Astrocyte of the hippocampus (primary cell): ENCODE data around the gene HOXB2.

Experiments used
- DNase-seq: peaks from one replicate; pipeline ENCODE4 v3.0.0; 2011; ENCODE audit warnings: low read depth, low spot score

Gene HOXB2

DNA sequence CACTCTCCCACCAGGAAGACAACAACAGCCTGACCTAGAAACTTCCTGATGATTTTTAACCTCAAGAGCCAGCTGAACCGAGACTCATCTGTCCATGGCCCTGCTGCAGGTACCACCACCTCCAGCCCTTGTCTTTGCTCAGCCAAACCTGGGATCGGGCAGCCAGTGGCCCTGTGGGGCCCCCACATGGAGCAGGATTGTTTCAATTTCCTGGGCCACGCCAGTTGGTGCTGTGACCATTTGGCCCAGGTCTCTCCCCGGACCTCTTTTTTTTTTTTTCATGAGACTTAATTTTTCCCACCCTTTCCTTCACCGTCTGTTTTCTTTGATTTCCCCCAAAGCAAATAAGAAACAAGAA is 8.3 kb upstream of the HOXB2 start:
- no peak for DNase-seq

GRCh38 chr17:48552466-48553189 is 7.7 kb upstream of the HOXB2 start:
- DNase-seq: peak; percentile 50

DNA sequence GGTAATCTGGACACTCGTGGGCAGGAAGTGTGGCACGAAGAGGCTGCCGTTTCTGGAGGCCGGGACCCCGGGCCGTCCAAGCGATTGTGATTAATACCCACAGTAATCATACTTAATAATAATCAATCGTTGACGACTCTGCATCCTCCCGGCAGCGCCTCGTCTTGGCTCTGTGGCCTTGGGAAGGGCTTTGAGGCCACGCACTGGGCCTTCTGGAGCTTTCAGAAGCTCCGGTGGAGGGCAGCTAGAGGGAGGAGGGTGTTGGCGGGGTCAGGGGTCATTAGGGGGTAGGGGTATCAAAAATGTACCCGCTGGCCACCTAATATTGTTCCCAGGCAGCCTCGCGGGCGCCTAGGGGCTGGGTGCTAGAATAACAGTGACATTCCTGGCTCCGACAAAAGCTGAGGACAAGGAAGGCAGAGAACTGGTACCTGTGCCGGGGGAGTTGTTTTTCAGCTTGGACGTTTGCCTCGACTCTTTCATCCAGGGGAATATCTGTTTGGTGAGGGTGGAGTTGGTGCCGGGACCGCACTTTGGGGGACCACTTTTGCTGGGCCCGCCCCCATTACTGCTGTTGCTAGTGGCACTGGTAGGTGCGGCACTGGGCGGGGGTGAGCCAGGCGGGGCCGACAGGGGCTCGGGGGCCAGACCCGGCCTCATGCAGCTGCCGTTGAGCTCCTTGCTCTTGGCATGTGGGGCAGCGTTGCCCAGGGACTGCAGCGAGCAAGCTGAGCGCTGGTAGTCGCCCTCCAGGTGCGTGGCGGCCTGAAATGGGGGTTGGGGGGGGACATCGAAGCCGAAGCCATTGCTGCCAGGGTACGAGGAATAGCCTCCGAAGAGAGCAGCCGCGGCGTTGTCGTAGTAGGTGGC is 6.9 kb upstream of the HOXB2 start:
- peak; percentile 62 for DNase-seq

GRCh38 chr17:48551214-48551555 is 6.3 kb upstream of the HOXB2 start:
- peak; percentile 47 for DNase-seq

GRCh38 chr17:48550502-48551213 is 5.7 kb upstream of the HOXB2 start:
- DNase-seq: peak; percentile 54

DNA sequence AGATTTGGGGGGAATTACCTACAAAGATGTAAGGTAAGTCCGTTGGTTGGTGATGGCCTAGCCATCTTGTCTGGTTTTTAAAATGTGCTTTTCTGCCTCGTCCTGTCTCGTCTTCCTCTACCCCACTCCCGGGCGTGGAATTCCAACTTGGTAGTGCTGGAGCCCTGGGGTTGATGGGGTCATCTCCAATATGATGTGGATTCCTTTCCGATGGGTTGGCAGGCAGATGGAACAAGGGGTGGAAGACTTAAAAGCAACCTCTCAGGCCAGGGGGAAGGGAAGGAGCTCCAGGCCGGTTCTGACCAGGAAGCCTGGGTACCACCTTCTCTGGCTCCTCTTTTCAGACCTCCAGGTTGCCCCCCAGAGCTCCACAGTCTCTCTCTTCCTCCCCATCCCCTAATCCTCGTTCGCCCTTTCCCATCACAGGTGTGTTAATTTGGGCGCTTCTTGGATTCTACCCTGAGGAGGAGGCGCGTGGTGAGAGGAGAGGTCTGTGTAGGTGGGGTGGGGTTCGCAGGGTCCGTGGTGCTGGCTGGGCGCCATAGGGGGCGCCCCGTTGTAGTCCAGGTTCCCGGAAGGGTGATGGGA is 5.1 kb upstream of the HOXB2 start:
- peak; percentile 44 for DNase-seq

- peak; percentile 33 for DNase-seq
These were observed 4.3 kb upstream of the HOXB2 start for GRCh38 chr17:48549281-48549630.

- DNase-seq: no peak
These were observed 3.8 kb upstream of the HOXB2 start for GRCh38 chr17:48548523-48549280.

DNA sequence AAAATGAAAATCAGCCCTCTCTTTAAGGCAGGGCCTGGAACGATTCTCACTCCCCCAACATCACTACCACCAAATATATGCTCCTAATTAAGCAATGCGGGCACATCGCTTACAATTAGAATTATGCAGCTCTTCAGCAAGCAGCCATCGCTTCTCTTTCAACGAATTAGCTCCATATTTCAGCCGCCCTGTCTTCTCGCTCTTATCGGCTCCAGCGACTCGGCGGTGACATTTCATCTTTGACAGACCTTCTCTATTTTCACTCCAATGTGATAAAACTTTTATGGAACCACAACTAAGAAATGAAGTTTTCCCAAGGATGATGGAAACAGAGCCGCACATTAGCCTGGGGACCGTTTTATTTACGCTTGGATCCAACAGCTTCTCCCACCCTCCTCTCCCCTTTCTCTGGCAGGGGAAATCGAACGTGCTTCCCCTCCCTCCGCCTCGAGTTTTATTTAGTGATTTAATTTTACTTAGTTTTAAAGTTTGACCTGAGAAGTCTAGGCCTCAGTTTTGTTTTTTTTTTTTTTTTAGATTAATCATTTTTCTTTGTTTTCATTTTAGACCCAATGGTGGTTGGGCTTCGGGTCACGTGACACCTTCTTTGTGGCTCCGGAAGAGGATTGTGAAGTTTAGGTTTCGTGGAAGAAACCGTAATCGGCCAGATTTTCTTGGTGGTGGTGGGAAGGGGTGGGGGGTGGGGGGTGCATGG is 3.1 kb upstream of the HOXB2 start:
- DNase-seq: peak; percentile 71

DNA sequence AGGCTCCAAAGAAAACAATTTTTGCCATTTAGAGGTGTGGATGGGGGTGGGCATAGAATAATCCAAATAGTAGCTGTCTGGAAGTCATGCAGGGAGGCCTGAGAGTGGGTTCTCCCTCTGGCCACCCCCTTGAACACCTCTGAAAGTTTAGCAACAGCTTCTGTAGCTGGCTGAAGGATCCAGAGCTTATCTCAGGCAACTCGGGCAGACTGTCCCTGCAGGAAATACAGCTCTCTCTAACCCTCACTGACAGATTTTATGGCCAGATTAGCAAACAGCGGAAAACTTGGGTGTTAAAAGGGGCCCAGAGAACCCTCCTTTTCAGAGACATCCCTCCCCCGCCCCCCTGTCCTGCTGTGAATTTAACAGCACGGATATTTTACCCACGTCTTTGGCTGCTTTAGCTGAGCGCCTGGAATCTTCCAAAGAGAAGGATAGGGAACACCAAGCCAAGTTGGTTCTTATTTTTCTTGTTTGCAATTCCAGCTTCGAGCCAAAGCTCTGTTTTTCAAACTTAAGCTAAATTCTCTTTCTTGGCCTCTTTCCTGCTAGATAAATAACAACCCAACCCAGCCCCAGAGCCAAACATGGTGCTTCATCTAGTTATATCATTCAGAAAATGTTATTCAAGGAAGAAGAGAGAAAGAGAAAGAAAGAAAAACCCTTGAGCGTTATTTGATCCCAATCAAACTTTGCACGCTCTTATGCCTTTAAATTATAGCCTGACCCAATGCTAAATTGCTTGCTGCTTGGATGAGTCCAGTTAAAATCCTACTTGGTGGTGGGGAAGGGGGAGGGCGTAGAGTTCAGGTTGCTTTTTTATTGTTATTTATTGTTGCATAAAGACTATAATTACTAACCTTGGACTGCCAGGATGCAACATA is 2.3 kb upstream of the HOXB2 start:
- peak; percentile 67 for DNase-seq

DNA sequence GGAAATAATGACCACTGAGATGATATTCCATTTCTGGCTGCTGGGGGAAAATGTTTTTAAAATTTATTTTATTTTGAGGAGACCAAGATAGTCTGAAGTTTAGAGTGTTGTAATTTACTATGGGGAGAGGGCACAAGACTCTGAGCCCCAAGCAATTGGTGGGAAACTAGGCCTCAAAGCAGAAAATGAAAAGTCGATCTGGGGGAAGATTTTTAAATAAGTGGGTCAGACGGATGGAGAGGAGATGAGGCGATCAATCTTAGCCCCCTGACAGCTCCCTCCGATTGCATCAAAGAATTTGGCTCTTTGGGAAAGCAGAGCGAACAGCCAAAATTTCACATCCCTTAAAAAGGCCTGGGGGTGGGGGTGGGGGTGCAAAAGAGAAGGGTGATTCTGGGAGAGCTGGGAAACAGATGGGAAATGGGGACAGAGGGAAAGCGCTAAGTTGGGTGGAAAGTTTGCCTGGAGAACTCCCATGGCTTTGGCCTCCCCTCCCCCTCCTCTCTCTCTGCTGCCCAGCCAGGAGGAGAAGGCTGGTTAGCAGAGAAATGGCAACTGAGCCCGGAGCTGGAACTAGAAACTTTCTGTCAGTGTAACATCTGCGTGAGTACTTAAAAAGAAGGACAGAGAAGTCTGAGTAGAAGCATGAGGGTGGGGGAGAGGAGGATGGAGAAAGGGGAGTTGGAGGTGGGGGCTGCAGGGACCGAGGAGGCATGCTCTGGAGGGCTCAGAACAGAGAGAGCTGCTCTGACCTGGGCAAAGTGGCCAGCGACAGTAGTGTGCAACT is 1.4 kb upstream of the HOXB2 start:
- DNase-seq: peak; percentile 68

DNA sequence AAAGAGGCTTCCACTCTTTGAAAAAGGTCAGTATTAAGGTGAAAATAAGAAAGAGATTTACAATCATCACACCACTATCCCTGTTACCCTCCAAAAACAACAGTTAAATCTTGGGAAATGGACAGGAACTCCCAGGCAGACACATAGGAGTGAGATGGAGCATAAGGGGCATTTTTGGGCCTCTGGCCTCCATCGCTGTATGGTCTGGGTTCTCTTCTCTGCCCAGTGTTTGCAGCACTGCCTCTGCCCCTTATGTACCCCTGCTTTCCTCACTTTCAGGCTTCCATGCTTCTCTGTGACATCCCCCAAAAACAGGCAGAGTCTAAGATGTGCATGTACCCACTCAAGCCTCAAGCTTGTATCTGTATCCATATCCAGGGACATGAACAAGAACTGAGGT is 630 bp upstream of the HOXB2 start:
- DNase-seq: peak; percentile 17

GRCh38 chr17:48544349-48545021 is 424 bp downstream of the HOXB2 start:
- DNase-seq: peak; percentile 93

- DNase-seq: no peak
These were observed 1.0 kb downstream of the HOXB2 start for GRCh38 chr17:48543854-48544348.

- peak; percentile 82 for DNase-seq
These were observed 1.6 kb downstream of the HOXB2 start for GRCh38 chr17:48543107-48543853.

GRCh38 chr17:48542698-48543106 is 2.2 kb downstream of the HOXB2 start:
- no peak for DNase-seq

GRCh38 chr17:48542114-48542656 is 2.7 kb downstream of the HOXB2 start:
- peak; percentile 39 for DNase-seq
